ENCODE data around the gene SERPINB1. TPM values are rescaled to one million over a fixed set of nuclear protein-coding genes. Genes with fewer than 3 reads are reported as not detected.

The SERPINB1 gene
- polyA plus RNA-seq, 1 of the 3 experiments (the other 2 are of a cell fraction), result 9.4 TPM

DNA sequence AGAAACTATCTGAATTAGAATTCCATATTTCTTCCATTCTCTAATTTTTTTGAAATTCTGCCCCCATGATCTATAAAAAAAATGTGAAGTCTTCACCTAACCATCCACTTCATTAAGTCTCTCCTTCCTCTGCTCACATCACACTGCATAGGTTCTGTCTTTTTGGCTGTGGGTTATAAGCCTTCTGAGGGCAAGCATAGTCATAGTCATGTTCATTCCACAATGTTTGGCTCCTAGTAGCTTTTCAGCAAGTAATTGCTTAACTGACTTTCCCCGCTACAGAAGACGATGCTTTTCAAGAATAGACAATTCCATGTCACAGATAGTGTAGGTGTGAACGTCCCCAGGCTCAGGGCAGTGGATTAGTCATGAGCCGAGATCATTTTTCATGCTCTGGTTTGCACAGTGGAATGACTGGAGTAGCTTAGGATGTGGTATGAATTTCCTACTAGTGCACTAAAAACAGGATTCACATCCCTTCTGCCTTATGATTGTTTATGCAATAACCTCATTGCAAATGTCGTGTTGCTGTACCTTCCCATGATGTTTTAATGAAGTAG is 47.4 kb downstream of the SERPINB1 start (continued):
- TF ChIP-seq MAX (IDR thresholded peaks at IDR 0.05; ENCODE audit: low read depth) (no peak), RXRA (IDR thresholded peaks at IDR 0.05; ENCODE audit: borderline replicate concordance, low read depth) (no peak)

DNA sequence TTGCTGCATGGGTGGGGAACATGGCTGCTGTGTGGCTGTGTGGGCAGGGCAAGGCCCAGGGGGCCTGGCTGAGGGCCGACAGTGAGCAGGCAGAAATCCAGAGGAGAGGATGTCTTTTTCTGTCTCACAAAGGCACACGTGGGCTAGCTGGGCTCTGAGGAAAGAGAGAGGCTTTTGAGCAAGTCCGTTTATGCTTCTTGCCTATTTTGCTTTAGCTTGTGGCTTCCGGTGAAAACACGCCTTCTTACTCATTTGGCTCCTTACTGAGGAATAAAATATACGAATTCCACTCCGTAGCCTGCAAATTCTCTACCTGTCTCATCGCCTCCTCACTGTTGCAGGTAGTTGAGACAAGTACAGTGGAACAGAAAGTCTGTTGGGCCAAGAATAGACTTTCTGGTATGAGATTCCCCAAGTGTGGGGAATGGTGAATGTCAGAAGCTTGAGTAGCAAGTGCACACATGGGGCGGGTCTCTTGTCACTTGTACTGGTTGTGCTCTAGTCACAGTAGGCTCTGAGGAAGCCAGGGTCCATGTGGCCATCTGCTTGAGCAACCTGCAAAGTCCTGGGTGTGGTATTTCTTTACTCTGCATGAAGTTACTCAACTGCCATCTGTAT is 48.0 kb downstream of the SERPINB1 start:
- no peak for DNase-seq
- H3K36me3 ChIP-seq (replicated peaks in 1 of 2; ENCODE audit: control insufficient read depth in 1 of 2, insufficient read depth in 2 of 2, low read length in 1 of 2), result no peaks in the 10 kb centered on the region
- H2AFZ ChIP-seq (ENCODE audit: low read depth), result no peak overlapping the region
- no peaks in the 10 kb centered on the region for H3K9me2 ChIP-seq
- 91% methylated on average over 9 of the region's 9 CpGs for WGBS (ENCODE audit: low lambda C conversion rate)
- peaks cover 4 to 9% of the 10 kb centered on the region in 2 experiments; a peak in 2 of 4 replicates for H3K4me1 ChIP-seq (ENCODE audit: control insufficient read depth in 1 of 2, insufficient read depth in 2 of 2, low read depth in 1 of 2, low read length in 1 of 2)
- no peak overlapping the region for H3K4me2 ChIP-seq
- H3K27me3 ChIP-seq (ENCODE audit: insufficient read depth), result no peaks in the 10 kb centered on the region
- ChIA-PET POLR2A (no interaction called here), CTCF (interaction anchor here (1.0 to 2.3 kb wide), 5 partner anchors 10 to 139 kb away, joined by 3 to 9 read pairs (median 4); partner anchors contain the start of genes SERPINB1 and WRNIP1)
- no peaks in the 10 kb centered on the region; the same call in 1 of the 2 replicates for H3K79me2 ChIP-seq (ENCODE audit: insufficient read depth)
- H3K9ac ChIP-seq, result no peak overlapping the region
- no peak overlapping the region for H3K4me3 ChIP-seq (ENCODE audit: low read depth in 2 of 2, low read length in 1 of 2)
- peaks cover 8% of the 10 kb centered on the region for H3F3A ChIP-seq (replicated peaks; ENCODE audit: insufficient read depth)
- H4K20me1 ChIP-seq (ENCODE audit: insufficient read depth), result no peaks in the 10 kb centered on the region
- H3K27ac ChIP-seq (ENCODE audit: low read depth in 2 of 2, low read length in 1 of 2), result no peak overlapping the region
- H3K9me3 ChIP-seq, result no peaks in the 10 kb centered on the region
- TF ChIP-seq FOSL2 (IDR thresholded peaks at IDR 0.05; ENCODE audit: borderline replicate concordance, low read depth), result no peak
- no peak for TF ChIP-seq CTCF (IDR thresholded peaks at IDR 0.05)
- no peak for TF ChIP-seq ZBTB33 (IDR thresholded peaks at IDR 0.05; ENCODE audit: borderline replicate concordance, low read depth)
- TF ChIP-seq MXI1 (IDR thresholded peaks at IDR 0.05; ENCODE audit: low read depth, low read length), result no peak
- no peak for TF ChIP-seq SIN3A (IDR thresholded peaks at IDR 0.05; ENCODE audit: borderline replicate concordance, low read depth, low read length)
- TF ChIP-seq NRF1 (IDR thresholded peaks at IDR 0.05; ENCODE audit: low read depth, low read length), result no peak
- no peak for TF ChIP-seq RXRA (IDR thresholded peaks at IDR 0.05; ENCODE audit: borderline replicate concordance, low read depth)
- no peak for TF ChIP-seq MEF2A (IDR thresholded peaks at IDR 0.05; ENCODE audit: borderline replicate concordance, low read depth)
- TF ChIP-seq, protein P1, sequence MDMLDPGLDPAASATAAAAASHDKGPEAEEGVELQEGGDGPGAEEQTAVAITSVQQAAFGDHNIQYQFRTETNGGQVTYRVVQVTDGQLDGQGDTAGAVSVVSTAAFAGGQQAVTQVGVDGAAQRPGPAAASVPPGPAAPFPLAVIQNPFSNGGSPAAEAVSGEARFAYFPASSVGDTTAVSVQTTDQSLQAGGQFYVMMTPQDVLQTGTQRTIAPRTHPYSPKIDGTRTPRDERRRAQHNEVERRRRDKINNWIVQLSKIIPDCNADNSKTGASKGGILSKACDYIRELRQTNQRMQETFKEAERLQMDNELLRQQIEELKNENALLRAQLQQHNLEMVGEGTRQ (IDR thresholded peaks at IDR 0.05; ENCODE audit: borderline replicate concordance, low read depth, low read length), result no peak
- no peak for TF ChIP-seq CHD2 (IDR thresholded peaks at IDR 0.05; ENCODE audit: low read length, partially characterized antibody)
- no peak for TF ChIP-seq TCF12 (IDR thresholded peaks at IDR 0.05)
- no peak for TF ChIP-seq YY1 (IDR thresholded peaks at IDR 0.05; ENCODE audit: low read depth)
- no peak for TF ChIP-seq FOXM1 (IDR thresholded peaks at IDR 0.05; ENCODE audit: low read depth)
- no peak for TF ChIP-seq GABPA (IDR thresholded peaks at IDR 0.05; ENCODE audit: low read depth)
- TF ChIP-seq EP300 (IDR thresholded peaks at IDR 0.05; ENCODE audit: borderline replicate concordance in 1 of 2, low read depth in 1 of 2, low read length in 1 of 2), result no peak
- TF ChIP-seq RCOR1 (IDR thresholded peaks at IDR 0.05; ENCODE audit: low read length), result no peak
- no peak for TF ChIP-seq POLR2AphosphoS5 (IDR thresholded peaks at IDR 0.05; ENCODE audit: low read depth, low read length)
- no peak for TF ChIP-seq REST (IDR thresholded peaks at IDR 0.05; ENCODE audit: low read depth, low read length)
